CD14-positive monocyte (primary cell): ENCODE results near the gene PRIMPOL. TPM values are rescaled to one million over a fixed set of nuclear protein-coding genes. Genes with fewer than 3 reads are reported as not detected.

ENCODE experiments used
- DNase-seq, 3 donors: peaks; one replicate each; pipeline ENCODE4 v3.0.0-alpha.2; 2011 to 2022
- H2AFZ ChIP-seq: 2 replicates; pipeline ENCODE4 v1.6.0; 2012; ENCODE audit warnings: mild to moderate bottlenecking, low read depth, low read length, inconsistent platforms; ENCODE audit not compliant: insufficient read depth, poor library complexity, severe bottlenecking
- H3K27ac ChIP-seq, 2 donors: 1 replicate in 1 of 2; 2 replicates in 1 of 2; pipeline ENCODE4 v1.5.1; 2012 to 2013; ENCODE audit warnings: low read length in 2 of 2, control low read depth in 1 of 2, inconsistent platforms in 1 of 2, low read depth in 1 of 2, mild to moderate bottlenecking in 1 of 2
- H3K27me3 ChIP-seq, 2 donors: one replicate each; pipeline versions ENCODE4 v1.6.0 to v1.6.1; 2011 to 2013; ENCODE audit warnings: low read length in 2 of 2; ENCODE audit not compliant: control insufficient read depth in 2 of 2, insufficient read depth in 2 of 2
- H3K36me3 ChIP-seq, 2 donors: replicated peaks in 1 of 2; 1 replicate in 1 of 2; 2 replicates in 1 of 2; pipeline versions ENCODE4 v1.5.1 to v1.6.1; 2012 to 2013; ENCODE audit warnings: low read length in 2 of 2, control low read depth in 1 of 2, inconsistent platforms in 1 of 2, mild to moderate bottlenecking in 1 of 2; ENCODE audit not compliant: insufficient read depth in 2 of 2, control insufficient read depth in 1 of 2
- H3K4me1 ChIP-seq, 2 donors: 1 replicate in 1 of 2; 2 replicates in 1 of 2; pipeline versions ENCODE4 v1.5.1 to v1.6.1; 2012 to 2013; ENCODE audit warnings: low read length in 2 of 2, control low read depth in 1 of 2, inconsistent platforms in 1 of 2, mild to moderate bottlenecking in 1 of 2, moderate library complexity in 1 of 2; ENCODE audit not compliant: insufficient read depth in 2 of 2, control insufficient read depth in 1 of 2
- H3K4me2 ChIP-seq: replicated peaks from 2 replicates; pipeline ENCODE3; 2012; ENCODE audit warnings: low read length, moderate library complexity, mild to moderate bottlenecking; ENCODE audit not compliant: poor library complexity, severe bottlenecking; ENCODE audit errors: extremely low read depth
- H3K4me3 ChIP-seq, 3 experiments: fragments of 200-600 bp in 1 of 3; sonication (generic) in 1 of 3; replicated peaks in 1 of 3; 1 replicate in 2 of 3; 2 replicates in 1 of 3; pipeline ENCODE4 v1.5.1; 2011 to 2013; ENCODE audit warnings: low read length in 3 of 3, mild to moderate bottlenecking in 3 of 3, control low read depth in 2 of 3, low read depth in 2 of 3, inconsistent platforms in 1 of 3, moderate library complexity in 1 of 3
- H3K79me2 ChIP-seq: 2 replicates; pipeline ENCODE4 v1.6.0; 2012; ENCODE audit warnings: mild to moderate bottlenecking, control low read depth, inconsistent platforms, low read length, moderate library complexity; ENCODE audit not compliant: insufficient read depth
- H3K9ac ChIP-seq: 2 replicates; pipeline ENCODE4 v1.6.0; 2017; ENCODE audit warnings: low read length, mild to moderate bottlenecking; ENCODE audit not compliant: insufficient read depth, poor library complexity, severe bottlenecking
- H3K9me3 ChIP-seq, 2 donors: replicated peaks in 1 of 2; 1 replicate in 1 of 2; 2 replicates in 1 of 2; pipeline versions ENCODE4 v1.5.1 to v1.6.1; 2012 to 2013; ENCODE audit warnings: low read length in 2 of 2, control low read depth in 1 of 2; ENCODE audit not compliant: control insufficient read depth in 1 of 2, insufficient read depth in 1 of 2
- H4K20me1 ChIP-seq: 2 replicates; pipeline ENCODE4 v1.6.0; 2012; ENCODE audit warnings: mild to moderate bottlenecking, low read length, control low read depth, moderate library complexity; ENCODE audit not compliant: insufficient read depth
- H3K27ac Mint-ChIP-seq, 7 donors: one replicate each; pipeline ENCODE4 v1.8.0; 2020; ENCODE audit warnings: mild to moderate bottlenecking in 7 of 7, mixed read lengths in 7 of 7, moderate library complexity in 6 of 7, inconsistent platforms in 2 of 7
- H3K27me3 Mint-ChIP-seq, 3 donors: one replicate each; pipeline ENCODE4 v1.8.0; 2021 to 2022; ENCODE audit warnings: low read depth in 3 of 3, mild to moderate bottlenecking in 3 of 3, mixed read lengths in 3 of 3, moderate library complexity in 3 of 3, inconsistent platforms in 1 of 3
- H3K36me3 Mint-ChIP-seq, 2 donors: one replicate each; pipeline ENCODE4 v1.8.0; 2020; ENCODE audit warnings: mixed read lengths in 2 of 2, inconsistent platforms in 1 of 2, mild to moderate bottlenecking in 1 of 2
- H3K4me1 Mint-ChIP-seq: one replicate; pipeline ENCODE4 v1.8.0; 2020; ENCODE audit warnings: mild to moderate bottlenecking, mixed read lengths
- H3K4me3 Mint-ChIP-seq, 2 donors: one replicate each; pipeline ENCODE4 v1.8.0; 2020; ENCODE audit warnings: mild to moderate bottlenecking in 2 of 2, mixed read lengths in 2 of 2, moderate library complexity in 1 of 2
- H3K9me3 Mint-ChIP-seq, 7 donors: one replicate each; pipeline ENCODE4 v1.8.0; 2020 to 2022; ENCODE audit warnings: mixed read lengths in 7 of 7, mild to moderate bottlenecking in 6 of 7, moderate library complexity in 6 of 7, inconsistent platforms in 2 of 7
- WGBS: methylation state at CpG from one replicate; pipeline ENCODE4 v1.1.5; 2013; ENCODE audit warnings: missing lambda C conversion rate; ENCODE audit not compliant: insufficient coverage; 5-methylcytosine and 5-hydroxymethylcytosine counted together
- intact Hi-C, 2 donors: fragments of 100-400 bp; cut with micrococcal nuclease; formaldehyde crosslinking; loops; one replicate each; pipeline versions ENCODE4 v1.15.0 to v1.15.1; 2023
- polyA plus RNA-seq, 3 donors: library from polyadenylated mRNA; depleted of rRNA in 1 of 3; unstranded in 2 of 3; stranded (reverse) in 1 of 3; fragments of 300-500 nt in 2 of 3; fragments of >200 nt in 1 of 3; fragmentation: Illumina TruSeq in 2 of 3; gene quantifications; 1 replicate in 2 of 3; 2 replicates in 1 of 3; pipeline ENCODE4 v1.2.3, GENCODE V29; 2012 to 2021
- TF ChIP-seq, protein P1 (sequence below): fragments of 200-600 bp; IDR thresholded peaks from one replicate; pipeline ENCODE4 v1.8.0; 2022; ENCODE audit warnings: antibody characterized with exemption, mild to moderate bottlenecking

PRIMPOL gene
- polyA plus RNA-seq, 3 donors = 7.0 to 10.5 (median 10.0) TPM

- Mint-ChIP-seq H3K4me1 (peaks cover 26% of the 10 kb centered on the region), H3K36me3 (peaks cover 0 to 4% of the 10 kb centered on the region in 2 donors), H3K27ac (peak overlapping the region in 2 of 7 donors; percentile 40 to 53), H3K9me3 (peaks cover 0 to 2% (median 0%) of the 10 kb centered on the region in 7 donors), H3K27me3 (no peaks in the 10 kb centered on the region), H3K4me3 (peak overlapping the region in 1 of 2 donors; percentile 56)
- Histone ChIP-seq H3K4me3 (no peak overlapping the region), H3K4me2 (peak overlapping the region; percentile 56), H3K27me3 (no peaks in the 10 kb centered on the region), H2AFZ (peak overlapping the region; percentile 16), H3K79me2 (no peaks in the 10 kb centered on the region), H3K27ac (peak overlapping the region in 1 of 2 donors; percentile 6), H3K36me3 (no peaks in the 10 kb centered on the region), H3K9ac (no peak overlapping the region), H4K20me1 (no peaks in the 10 kb centered on the region), H3K9me3 (no peaks in the 10 kb centered on the region), H3K4me1 (peaks cover 23 to 24% of the 10 kb centered on the region in 2 donors)
- no CpG with 5 or more reads among the region's 9 CpGs for WGBS
- intact Hi-C loops = no loop called here
- peak in 1 of 3 donors; percentile 27 for DNase-seq
- TF ChIP-seq, protein P1, sequence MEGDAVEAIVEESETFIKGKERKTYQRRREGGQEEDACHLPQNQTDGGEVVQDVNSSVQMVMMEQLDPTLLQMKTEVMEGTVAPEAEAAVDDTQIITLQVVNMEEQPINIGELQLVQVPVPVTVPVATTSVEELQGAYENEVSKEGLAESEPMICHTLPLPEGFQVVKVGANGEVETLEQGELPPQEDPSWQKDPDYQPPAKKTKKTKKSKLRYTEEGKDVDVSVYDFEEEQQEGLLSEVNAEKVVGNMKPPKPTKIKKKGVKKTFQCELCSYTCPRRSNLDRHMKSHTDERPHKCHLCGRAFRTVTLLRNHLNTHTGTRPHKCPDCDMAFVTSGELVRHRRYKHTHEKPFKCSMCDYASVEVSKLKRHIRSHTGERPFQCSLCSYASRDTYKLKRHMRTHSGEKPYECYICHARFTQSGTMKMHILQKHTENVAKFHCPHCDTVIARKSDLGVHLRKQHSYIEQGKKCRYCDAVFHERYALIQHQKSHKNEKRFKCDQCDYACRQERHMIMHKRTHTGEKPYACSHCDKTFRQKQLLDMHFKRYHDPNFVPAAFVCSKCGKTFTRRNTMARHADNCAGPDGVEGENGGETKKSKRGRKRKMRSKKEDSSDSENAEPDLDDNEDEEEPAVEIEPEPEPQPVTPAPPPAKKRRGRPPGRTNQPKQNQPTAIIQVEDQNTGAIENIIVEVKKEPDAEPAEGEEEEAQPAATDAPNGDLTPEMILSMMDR = no peak
These were observed 31.2 kb downstream of the PRIMPOL start for GRCh38 chr4:184680698-184681097.

DNA sequence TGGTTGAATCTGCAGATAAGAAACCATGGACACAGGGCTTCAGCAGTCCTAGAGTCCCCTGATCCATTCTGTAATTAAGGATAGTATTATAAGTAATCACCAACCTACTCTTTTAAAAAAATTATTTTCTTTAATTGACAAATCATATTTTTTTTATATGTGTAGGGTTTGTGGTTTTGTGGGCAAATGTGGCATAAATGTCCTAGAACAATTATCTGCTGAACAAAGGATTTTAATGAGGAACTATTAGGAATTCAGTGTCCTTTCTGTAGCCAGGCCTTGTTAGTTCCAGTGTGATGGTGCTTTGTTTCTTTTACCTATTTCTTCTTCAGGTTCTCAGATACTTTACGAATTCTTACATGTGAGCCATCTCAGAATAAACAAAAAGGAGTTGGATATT, 32.4 kb downstream of the PRIMPOL start:
- peak overlapping the region in 1 of 7 donors; percentile 42 for H3K27ac Mint-ChIP-seq
- peaks cover 24% of the 10 kb centered on the region in 2 donors for H3K4me1 ChIP-seq
- H3K27ac ChIP-seq = no peak overlapping the region
- no peak overlapping the region for H3K9ac ChIP-seq
- no peaks in the 10 kb centered on the region for H3K27me3 ChIP-seq
- peaks cover 8 to 10% of the 10 kb centered on the region in 2 donors for H3K36me3 Mint-ChIP-seq
- no CpG with 5 or more reads among the region's 1 CpG for WGBS
- intact Hi-C loops = no loop called here
- peaks cover 0 to 1% (median 0%) of the 10 kb centered on the region in 7 donors for H3K9me3 Mint-ChIP-seq
- H3K4me3 ChIP-seq = no peak overlapping the region
- H3K36me3 ChIP-seq = no peaks in the 10 kb centered on the region
- peaks cover 26% of the 10 kb centered on the region for H3K4me1 Mint-ChIP-seq
- H4K20me1 ChIP-seq = no peaks in the 10 kb centered on the region
- no peaks in the 10 kb centered on the region for H3K79me2 ChIP-seq
- H3K9me3 ChIP-seq = no peaks in the 10 kb centered on the region
- no peak overlapping the region for H3K4me3 Mint-ChIP-seq
- no peak overlapping the region for H2AFZ ChIP-seq
- TF ChIP-seq, protein P1 = no peak
- H3K4me2 ChIP-seq = no peak overlapping the region
- DNase-seq = no peak
- no peaks in the 10 kb centered on the region for H3K27me3 Mint-ChIP-seq
